ENCODE data around the gene PGK2.

Gene PGK2

DNA sequence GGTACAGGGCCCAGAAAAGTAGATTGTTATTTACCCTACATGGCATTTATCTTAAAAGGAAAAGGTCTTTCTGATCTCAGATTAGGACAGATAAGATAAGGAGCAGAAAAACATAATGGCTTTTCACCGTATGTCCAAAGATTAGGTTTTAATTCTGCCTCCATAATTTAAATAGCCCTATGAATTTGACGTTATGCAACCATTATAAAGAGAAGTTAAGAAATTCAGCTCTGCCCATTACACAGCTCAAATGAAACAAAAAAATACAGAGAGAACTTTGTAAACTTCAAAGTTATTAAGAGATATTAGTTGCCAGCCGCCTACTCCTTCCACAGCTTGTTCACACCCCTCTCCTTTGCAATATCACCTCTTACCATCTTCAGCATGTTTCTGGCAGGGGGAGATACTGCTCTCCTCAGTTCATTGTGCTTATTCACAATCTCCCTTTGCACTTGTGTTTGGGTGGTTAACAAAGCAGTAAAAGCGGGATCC is 51.0 kb downstream of the PGK2 start:
- no peak for DNase-seq (ENCODE audit: low spot score)

Data from COLO829 (cell line).